Sigmoid colon (tissue), 7 donors: ENCODE measurements around the gene FLII. TPM values are rescaled to one million over a fixed set of nuclear protein-coding genes. Genes with fewer than 3 reads are reported as not detected.

ENCODE experiments used
- DNase-seq: peaks from one replicate; pipeline ENCODE4 v3.0.0-alpha.2; 2019
- H3K27ac ChIP-seq, 4 donors: fragments of 200-600 bp; sonication (generic); one replicate each; pipeline ENCODE4 v1.5.1; 2016 to 2019; ENCODE audit warnings: mild to moderate bottlenecking in 1 of 4
- H3K27me3 ChIP-seq, 3 donors: fragments of 200-600 bp; sonication (generic); one replicate each; pipeline ENCODE4 v1.5.1; 2019; ENCODE audit warnings: mild to moderate bottlenecking in 1 of 3
- H3K36me3 ChIP-seq, 4 donors: fragments of 200-600 bp; sonication (generic); one replicate each; pipeline ENCODE4 v1.5.1; 2016 to 2019
- H3K4me1 ChIP-seq, 4 donors: fragments of 200-600 bp; sonication (generic); one replicate each; pipeline ENCODE4 v1.5.1; 2017 to 2019
- H3K4me3 ChIP-seq, 4 donors: fragments of 200-600 bp; sonication (generic); one replicate each; pipeline ENCODE4 v1.5.1; 2017 to 2019; ENCODE audit warnings: mild to moderate bottlenecking in 2 of 4, moderate library complexity in 1 of 4
- H3K9me3 ChIP-seq, 4 donors: fragments of 200-600 bp in 3 of 4; sonication (generic) in 3 of 4; one replicate each; pipeline versions ENCODE4 v1.5.1 to v1.6.1; 2013 to 2019
- EP300 ChIP-seq, 4 donors: sonication (generic); formaldehyde crosslinking; IDR thresholded peaks; one replicate each; pipeline ENCODE4 v1.6.1; 2017; ENCODE audit warnings: antibody characterized with exemption in 4 of 4
- POLR2A ChIP-seq, 2 donors: fragments of 450-650 bp; IDR thresholded peaks; one replicate each; pipeline ENCODE4 v1.6.1; 2016; ENCODE audit warnings: antibody characterized with exemption in 2 of 2, mild to moderate bottlenecking in 2 of 2, moderate library complexity in 2 of 2
- POLR2AphosphoS5 ChIP-seq, 4 donors: sonication (generic); formaldehyde crosslinking; IDR thresholded peaks; one replicate each; pipeline ENCODE4 v1.6.1; 2017; ENCODE audit warnings: antibody characterized with exemption in 4 of 4
- WGBS, 2 donors: extraction: QIAGEN DNeasy Blood & Tissue Kit; methylation state at CpG; one replicate each; pipeline ENCODE4 v1.1.7; 2013; 5-methylcytosine and 5-hydroxymethylcytosine counted together
- intact Hi-C: fragments of 100-400 bp; cut with DNase I; formaldehyde crosslinking; loops from one replicate; pipeline ENCODE4 v1.15.1; 2023
- polyA plus RNA-seq, 3 donors: library from polyadenylated mRNA; stranded (reverse); fragments of 200-250 nt; gene quantifications; one replicate each; pipeline ENCODE4 v1.2.3, GENCODE V29; 2013
- total RNA-seq, 4 donors: library from RNA; depleted of rRNA; stranded (reverse); fragments of >200 nt; gene quantifications; one replicate each; pipeline ENCODE4 v1.1.0, GENCODE V29; 2016
- TF ChIP-seq, protein P1 (sequence below), 4 experiments: fragments of 450-650 bp in 3 of 4; fragments of 200-600 bp in 1 of 4; IDR thresholded peaks; one replicate each; pipeline ENCODE4 v1.5.1; 2016 to 2019; ENCODE audit warnings: antibody characterized with exemption in 4 of 4, mild to moderate bottlenecking in 3 of 4, moderate library complexity in 2 of 4
- donor health status: healthy with polysubstance abuse.
- donor health status: Bipolar disorder and iron deficiency.
- donor health status: healthy.

The FLII gene
- total and polyA plus RNA-seq, 7 donors = 115 to 422 (median 222) TPM

DNA sequence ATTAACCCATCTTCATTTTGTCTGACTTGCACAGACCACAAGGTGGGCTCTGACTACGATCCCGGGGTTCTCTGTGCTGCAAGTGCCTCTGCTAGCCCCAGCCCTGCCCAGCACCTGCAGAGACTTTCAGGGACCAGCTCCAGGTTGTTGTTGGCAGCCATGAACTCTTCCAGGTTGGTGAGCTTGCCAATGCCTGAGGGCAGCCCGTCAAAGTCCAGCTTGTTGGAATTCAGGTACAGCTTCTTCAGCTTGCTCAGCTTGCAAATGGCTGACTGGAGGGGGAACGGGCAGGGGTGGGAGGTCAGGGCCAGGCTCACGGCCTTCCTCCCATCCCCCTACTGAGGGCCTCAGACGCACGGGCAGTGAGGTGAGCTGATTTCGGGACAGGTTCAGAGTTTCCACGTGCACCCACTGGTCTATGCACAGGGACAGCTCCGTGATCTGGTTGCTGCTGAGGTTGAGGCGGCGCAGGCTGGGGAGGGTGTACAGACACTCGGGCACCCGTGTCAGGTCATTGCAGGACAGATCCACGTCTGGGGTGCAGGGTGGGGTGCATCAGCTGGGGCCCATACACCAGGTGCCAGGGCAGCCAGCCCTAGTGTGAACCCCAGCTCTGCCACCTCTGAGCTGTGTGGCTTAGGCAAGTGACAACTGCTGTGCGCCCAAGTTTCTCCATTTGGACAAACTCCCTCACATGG, 5.2 kb downstream of the FLII start:
- H3K36me3 ChIP-seq = peaks cover 25 to 84% (median 74%) of the 10 kb centered on the region in 4 donors
- no peaks in the 10 kb centered on the region for H3K9me3 ChIP-seq
- no peak overlapping the region for H3K27ac ChIP-seq
- no peak for DNase-seq
- no peaks in the 10 kb centered on the region for H3K27me3 ChIP-seq
- 87 to 93% methylated on average over 16 of the region's 16 CpGs for WGBS, 2 donors
- intact Hi-C loops = no loop called here
- H3K4me1 ChIP-seq = peaks cover 0 to 25% (median 15%) of the 10 kb centered on the region in 4 donors
- TF ChIP-seq POLR2AphosphoS5 (IDR thresholded peaks at IDR 0.05) = no peak
- no peak for TF ChIP-seq POLR2A (IDR thresholded peaks at IDR 0.05)
- TF ChIP-seq, protein P1, sequence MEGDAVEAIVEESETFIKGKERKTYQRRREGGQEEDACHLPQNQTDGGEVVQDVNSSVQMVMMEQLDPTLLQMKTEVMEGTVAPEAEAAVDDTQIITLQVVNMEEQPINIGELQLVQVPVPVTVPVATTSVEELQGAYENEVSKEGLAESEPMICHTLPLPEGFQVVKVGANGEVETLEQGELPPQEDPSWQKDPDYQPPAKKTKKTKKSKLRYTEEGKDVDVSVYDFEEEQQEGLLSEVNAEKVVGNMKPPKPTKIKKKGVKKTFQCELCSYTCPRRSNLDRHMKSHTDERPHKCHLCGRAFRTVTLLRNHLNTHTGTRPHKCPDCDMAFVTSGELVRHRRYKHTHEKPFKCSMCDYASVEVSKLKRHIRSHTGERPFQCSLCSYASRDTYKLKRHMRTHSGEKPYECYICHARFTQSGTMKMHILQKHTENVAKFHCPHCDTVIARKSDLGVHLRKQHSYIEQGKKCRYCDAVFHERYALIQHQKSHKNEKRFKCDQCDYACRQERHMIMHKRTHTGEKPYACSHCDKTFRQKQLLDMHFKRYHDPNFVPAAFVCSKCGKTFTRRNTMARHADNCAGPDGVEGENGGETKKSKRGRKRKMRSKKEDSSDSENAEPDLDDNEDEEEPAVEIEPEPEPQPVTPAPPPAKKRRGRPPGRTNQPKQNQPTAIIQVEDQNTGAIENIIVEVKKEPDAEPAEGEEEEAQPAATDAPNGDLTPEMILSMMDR (IDR thresholded peaks at IDR 0.05) = no peak
- no peak for TF ChIP-seq EP300 (IDR thresholded peaks at IDR 0.05)
- no peak overlapping the region for H3K4me3 ChIP-seq

DNA sequence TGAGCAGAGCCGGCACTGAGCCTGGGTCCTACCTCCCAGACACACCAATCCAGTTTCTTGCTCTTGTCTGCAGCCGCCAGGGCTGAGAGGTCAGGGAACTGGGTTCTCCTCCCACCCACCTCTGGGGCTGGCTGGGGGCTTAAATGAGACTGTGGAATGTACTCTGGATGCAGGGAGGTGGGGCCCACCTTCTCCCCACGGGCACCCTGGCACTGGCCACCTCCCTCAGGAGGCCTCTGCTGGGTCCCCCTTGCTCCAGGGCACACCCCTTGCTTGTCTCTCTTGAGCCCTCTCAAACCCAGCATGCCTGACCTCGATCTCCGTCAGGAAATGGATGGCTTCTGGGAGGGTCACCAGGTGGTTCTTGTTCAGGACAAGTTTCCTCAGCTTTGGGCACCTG, 6.4 kb downstream of the FLII start:
- TF ChIP-seq POLR2A (IDR thresholded peaks at IDR 0.05) (no peak), EP300 (IDR thresholded peaks at IDR 0.05) (no peak), POLR2AphosphoS5 (IDR thresholded peaks at IDR 0.05) (no peak)
- TF ChIP-seq, protein P1 (IDR thresholded peaks at IDR 0.05) = no peak
- no peaks in the 10 kb centered on the region for H3K9me3 ChIP-seq
- no peak overlapping the region for H3K27ac ChIP-seq
- peaks cover 0 to 17% (median 15%) of the 10 kb centered on the region in 4 donors for H3K4me1 ChIP-seq
- H3K27me3 ChIP-seq = no peaks in the 10 kb centered on the region
- DNase-seq = no peak
- intact Hi-C loops = no loop called here
- peaks cover 25 to 94% (median 82%) of the 10 kb centered on the region in 4 donors for H3K36me3 ChIP-seq
- 84 to 86% methylated on average over 5 of the region's 5 CpGs for WGBS, 2 donors
- H3K4me3 ChIP-seq = no peak overlapping the region

DNA sequence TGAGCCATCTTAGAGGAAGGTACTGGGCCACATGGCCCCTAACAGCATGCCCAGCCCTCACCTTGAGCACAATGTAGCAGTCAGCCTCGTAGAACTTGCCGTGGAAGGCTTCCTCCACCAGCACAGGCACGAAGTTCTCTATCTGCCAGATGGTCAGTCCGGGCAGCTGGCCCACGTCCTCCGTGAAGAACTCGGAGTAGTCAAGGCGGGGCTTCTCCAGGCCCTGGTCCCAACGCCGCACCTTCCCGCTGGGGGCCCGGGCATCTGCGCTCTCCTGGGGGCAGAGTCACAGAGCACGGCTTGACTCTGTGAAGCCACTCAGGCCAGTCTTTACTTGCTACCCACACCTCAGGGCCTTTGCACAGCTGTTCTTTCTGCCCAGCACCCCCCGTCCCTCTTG, 7.3 kb downstream of the FLII start:
- no peak overlapping the region for H3K27ac ChIP-seq

DNA sequence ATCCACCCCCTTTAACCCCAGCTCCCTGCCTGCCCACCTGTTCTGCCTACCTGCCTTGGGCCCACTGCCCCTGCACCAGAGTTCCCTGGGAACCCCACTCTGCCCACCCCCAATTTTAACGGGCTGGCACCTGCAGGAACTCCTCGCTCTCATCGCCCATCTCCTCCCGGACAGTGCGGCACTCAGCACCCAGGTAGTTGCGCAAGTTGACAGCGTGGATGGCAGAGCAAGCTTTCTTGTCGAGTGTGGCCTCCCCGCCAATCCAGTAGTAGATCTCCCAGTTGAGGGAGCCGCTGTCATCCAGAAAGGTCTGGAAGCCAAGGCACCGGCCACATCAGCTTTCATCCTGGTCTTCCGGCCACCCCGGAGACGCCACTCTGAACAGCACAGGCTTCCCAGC, 7.8 kb downstream of the FLII start:
- Histone ChIP-seq H3K9me3 (no peaks in the 10 kb centered on the region), H3K4me3 (no peak overlapping the region), H3K36me3 (peaks cover 36 to 97% (median 88%) of the 10 kb centered on the region in 4 donors), H3K4me1 (peaks cover 0 to 13% (median 5%) of the 10 kb centered on the region in 4 donors), H3K27me3 (no peaks in the 10 kb centered on the region), H3K27ac (no peak overlapping the region)
- intact Hi-C loops = no loop called here
- DNase-seq = no peak
- no peak for TF ChIP-seq POLR2A (IDR thresholded peaks at IDR 0.05)
- TF ChIP-seq POLR2AphosphoS5 (IDR thresholded peaks at IDR 0.05) = no peak
- TF ChIP-seq, protein P1 (IDR thresholded peaks at IDR 0.05) = no peak
- no peak for TF ChIP-seq EP300 (IDR thresholded peaks at IDR 0.05)
- WGBS, 2 donors = 90 to 96% methylated on average over 14 of the region's 14 CpGs

More for the DNA sequence above, 7.3 kb downstream of the FLII start:
- H3K4me3 ChIP-seq = no peak overlapping the region
- no peaks in the 10 kb centered on the region for H3K9me3 ChIP-seq
- H3K4me1 ChIP-seq = peaks cover 0 to 13% (median 6%) of the 10 kb centered on the region in 4 donors
- TF ChIP-seq, protein P1 (IDR thresholded peaks at IDR 0.05) = no peak
- TF ChIP-seq EP300 (IDR thresholded peaks at IDR 0.05) = no peak
- TF ChIP-seq POLR2AphosphoS5 (IDR thresholded peaks at IDR 0.05) = no peak
- no peak for TF ChIP-seq POLR2A (IDR thresholded peaks at IDR 0.05)
- no peaks in the 10 kb centered on the region for H3K27me3 ChIP-seq
- intact Hi-C loops = no loop called here
- DNase-seq = no peak
- WGBS, 2 donors = 89% methylated on average over 15 of the region's 15 CpGs
- H3K36me3 ChIP-seq = peaks cover 31 to 97% (median 86%) of the 10 kb centered on the region in 4 donors
